Measurements from ENCODE around the gene SYNPR. TPM values are rescaled to one million over a fixed set of nuclear protein-coding genes. Genes with fewer than 3 reads are reported as not detected.

SYNPR gene
- total RNA-seq, 1 donor from 2014 or later: not detected

Small RNA genes lying within 50 kb of the gene (small RNA-seq; reads per million reads assigned to genes)
- not detected for gene RNA5SP134
